GM12865 (cell line): Measurements from ENCODE around the gene SLC47A1.

Experiments used
- DNase-seq: peaks from one replicate; pipeline ENCODE4 v3.0.0; 2010; ENCODE audit warnings: low read depth
- H3K4me3 ChIP-seq: 2 replicates; pipeline ENCODE4 v1.5.1; 2011; ENCODE audit warnings: mild to moderate bottlenecking, low read depth, low read length, control low read depth
- TF ChIP-seq, protein P1 (sequence below): IDR thresholded peaks from 2 replicates; pipeline ENCODE4 v1.5.1; 2011; ENCODE audit warnings: low read length, control low read depth, low read depth, inconsistent platforms; ENCODE audit not compliant: insufficient read depth; ENCODE audit errors: missing control alignments

Gene SLC47A1

GRCh38 chr17:19565817-19566575 is 32.3 kb downstream of the SLC47A1 start:
- H3K4me3 ChIP-seq, result no peak overlapping the region

GRCh38 chr17:19567216-19568015 is 33.8 kb downstream of the SLC47A1 start:
- no peak overlapping the region for H3K4me3 ChIP-seq
- TF ChIP-seq, protein P1, sequence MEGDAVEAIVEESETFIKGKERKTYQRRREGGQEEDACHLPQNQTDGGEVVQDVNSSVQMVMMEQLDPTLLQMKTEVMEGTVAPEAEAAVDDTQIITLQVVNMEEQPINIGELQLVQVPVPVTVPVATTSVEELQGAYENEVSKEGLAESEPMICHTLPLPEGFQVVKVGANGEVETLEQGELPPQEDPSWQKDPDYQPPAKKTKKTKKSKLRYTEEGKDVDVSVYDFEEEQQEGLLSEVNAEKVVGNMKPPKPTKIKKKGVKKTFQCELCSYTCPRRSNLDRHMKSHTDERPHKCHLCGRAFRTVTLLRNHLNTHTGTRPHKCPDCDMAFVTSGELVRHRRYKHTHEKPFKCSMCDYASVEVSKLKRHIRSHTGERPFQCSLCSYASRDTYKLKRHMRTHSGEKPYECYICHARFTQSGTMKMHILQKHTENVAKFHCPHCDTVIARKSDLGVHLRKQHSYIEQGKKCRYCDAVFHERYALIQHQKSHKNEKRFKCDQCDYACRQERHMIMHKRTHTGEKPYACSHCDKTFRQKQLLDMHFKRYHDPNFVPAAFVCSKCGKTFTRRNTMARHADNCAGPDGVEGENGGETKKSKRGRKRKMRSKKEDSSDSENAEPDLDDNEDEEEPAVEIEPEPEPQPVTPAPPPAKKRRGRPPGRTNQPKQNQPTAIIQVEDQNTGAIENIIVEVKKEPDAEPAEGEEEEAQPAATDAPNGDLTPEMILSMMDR, result no peak
- DNase-seq, result no peak

More at GRCh38 chr17:19565817-19566575, 32.3 kb downstream of the SLC47A1 start:
- TF ChIP-seq, protein P1, result no peak
- no peak for DNase-seq

- DNase-seq, result no peak
- TF ChIP-seq, protein P1, result no peak
- no peak overlapping the region for H3K4me3 ChIP-seq
Observed at GRCh38 chr17:19568016-19568350, 34.3 kb downstream of the SLC47A1 start.

- TF ChIP-seq, protein P1, result no peak
- no peak for DNase-seq
- H3K4me3 ChIP-seq, result no peak overlapping the region
Observed at GRCh38 chr17:19569785-19570543, 36.3 kb downstream of the SLC47A1 start.

- DNase-seq, result no peak
- TF ChIP-seq, protein P1, result no peak
- no peak overlapping the region for H3K4me3 ChIP-seq
Observed at GRCh38 chr17:19570544-19571062, 36.9 kb downstream of the SLC47A1 start.

DNA sequence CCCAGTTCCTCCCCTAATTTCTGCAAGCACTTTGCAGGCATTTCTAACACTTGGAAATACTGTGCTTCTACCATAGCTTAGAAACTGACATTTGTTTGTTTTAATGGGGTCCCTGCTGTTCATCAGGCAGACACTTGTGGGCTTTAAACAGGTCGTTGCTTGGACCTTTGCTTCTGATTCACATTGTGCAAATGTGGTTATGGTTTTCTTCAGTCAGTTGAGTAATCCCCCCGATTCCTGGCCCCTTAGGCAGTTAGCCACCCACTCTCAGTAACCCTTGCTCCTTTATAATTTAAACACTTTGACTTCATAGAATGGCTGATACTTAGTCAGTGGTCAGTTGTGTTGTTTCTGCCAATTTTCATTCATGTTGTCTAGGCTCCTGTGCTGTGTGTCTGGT is 39.4 kb downstream of the SLC47A1 start:
- TF ChIP-seq, protein P1, result no peak
- DNase-seq, result no peak
- H3K4me3 ChIP-seq, result no peak overlapping the region
